OCI-LY7 (cell line): ENCODE data around the gene CENPX. TPM values are rescaled to one million over a fixed set of nuclear protein-coding genes. Genes with fewer than 3 reads are reported as not detected.

Source experiments
- BruUV-seq: library from RNA; stranded (reverse); fragments of 400-500 nt; replicated peaks from 2 replicates; lab custom pipeline; 2021; lab: Mats Ljungman, UMichigan
- CTCF ChIA-PET: fragments of 300-600 bp; sonication (Branson Sonifier 250); formaldehyde crosslinking; loops from one replicate; lab custom pipeline; 2022; ENCODE audit warnings: antibody characterized with exemption; ENCODE audit not compliant: unreplicated experiment; lab: Charles Lee
- POLR2A ChIA-PET: fragments of 300-600 bp; sonication (Branson Sonifier 250); formaldehyde crosslinking; loops from one replicate; lab custom pipeline; 2022; ENCODE audit warnings: antibody characterized with exemption; lab: Charles Lee
- DNase-seq: peaks from one replicate; pipeline ENCODE4 v3.0.0-alpha.2; 2015; ENCODE audit warnings: low spot score
- H2AFZ ChIP-seq: fragments of 200-600 bp; sonication (generic), shearing (Covaris generic); 2 replicates; pipeline ENCODE4 v1.6.1; 2014; ENCODE audit warnings: mild to moderate bottlenecking, antibody characterized with exemption, low read length, moderate library complexity
- H3K27ac ChIP-seq: fragments of 200-600 bp; sonication (generic); 2 replicates; pipeline ENCODE4 v1.5.1; 2014; ENCODE audit warnings: mixed run types, low read depth, mild to moderate bottlenecking, moderate library complexity, low read length, inconsistent platforms; ENCODE audit not compliant: poor library complexity, severe bottlenecking
- H3K36me3 ChIP-seq: fragments of 200-600 bp; sonication (generic); 2 replicates; pipeline ENCODE4 v1.6.1; 2014; ENCODE audit warnings: mild to moderate bottlenecking, antibody characterized with exemption, low read length, moderate library complexity, mixed read lengths; ENCODE audit not compliant: insufficient read depth
- H3K4me1 ChIP-seq: fragments of 200-600 bp; sonication (generic); 2 replicates; pipeline ENCODE4 v1.5.1; 2014; ENCODE audit warnings: mild to moderate bottlenecking, low read length; ENCODE audit not compliant: insufficient read depth, poor library complexity, severe bottlenecking
- H3K4me2 ChIP-seq: fragments of 200-600 bp; sonication (generic); 2 replicates; pipeline ENCODE4 v1.6.1; 2014; ENCODE audit warnings: mild to moderate bottlenecking, low read length
- H3K4me3 ChIP-seq: fragments of 200-600 bp; sonication (generic); 2 replicates; pipeline ENCODE4 v1.5.1; 2014; ENCODE audit warnings: mild to moderate bottlenecking, low read depth, low read length; ENCODE audit not compliant: poor library complexity, severe bottlenecking
- H3K79me2 ChIP-seq: fragments of 200-600 bp; sonication (generic); 2 replicates; pipeline ENCODE4 v1.6.1; 2016; ENCODE audit warnings: low read depth, mild to moderate bottlenecking, low read length, moderate library complexity, mixed read lengths; ENCODE audit not compliant: insufficient read depth
- H3K9me2 ChIP-seq: fragments of 200-600 bp; sonication (generic); 2 replicates; pipeline ENCODE4 v1.6.1; 2016; ENCODE audit warnings: mild to moderate bottlenecking, low read length, mixed read lengths; ENCODE audit not compliant: insufficient read depth
- H3K9me3 ChIP-seq: fragments of 200-600 bp; sonication (generic); 2 replicates; pipeline ENCODE4 v1.6.1; 2014; ENCODE audit warnings: mild to moderate bottlenecking, mixed run types, low read length, mixed read lengths
- H4K20me1 ChIP-seq: fragments of 200-600 bp; sonication (generic); 2 replicates; pipeline ENCODE4 v1.6.1; 2014; ENCODE audit warnings: mild to moderate bottlenecking, antibody characterized with exemption, low read length, moderate library complexity, mixed read lengths; ENCODE audit not compliant: insufficient read depth
- CTCF ChIP-seq: fragments of 200-600 bp; sonication (generic); conservative IDR thresholded peaks from 2 replicates; pipeline ENCODE4 v1.5.1; 2014; ENCODE audit warnings: mild to moderate bottlenecking, antibody characterized with exemption, low read length, moderate library complexity, mixed read lengths
- EZH2phosphoT487 ChIP-seq: fragments of 200-600 bp; sonication (generic); IDR thresholded peaks from 2 replicates; pipeline ENCODE4 v1.6.1; 2018; ENCODE audit warnings: low read depth, borderline replicate concordance, mild to moderate bottlenecking, mixed run types, antibody characterized with exemption, low read length, moderate library complexity, mixed read lengths
- intact Hi-C: fragments of 100-400 bp; cut with micrococcal nuclease; formaldehyde crosslinking; loops from one replicate; pipeline ENCODE4 v1.10.0; 2022; ENCODE audit not compliant: unreplicated experiment
- total RNA-seq, 2 experiments: library from RNA; depleted of rRNA in 1 of 2; stranded (reverse); fragments of >200 nt in 1 of 2; shearing (Covaris generic) in 1 of 2; gene quantifications; 2 replicates each; pipeline ENCODE4 v1.2.3, GENCODE V29; 2014 to 2022

Gene CENPX
- total RNA-seq, 2 experiments from 2014 or later: 130 to 251 TPM

- H3K9me3 ChIP-seq: no peaks in the 10 kb centered on the region
- BruUV-seq: no TSS peak
- peaks cover 9% of the 10 kb centered on the region for H3K4me1 ChIP-seq
- intact Hi-C loops: no loop called here
- TF ChIP-seq EZH2phosphoT487: no peak
- H2AFZ ChIP-seq: no peak overlapping the region
- POLR2A ChIA-PET: no interaction called here
- peaks cover 11% of the 10 kb centered on the region; the same call in 1 of the 2 replicates for H3K36me3 ChIP-seq
- DNase-seq: no peak
- CTCF ChIA-PET: no interaction called here
- no peak overlapping the region for H3K4me2 ChIP-seq
- H3K9me2 ChIP-seq: no peaks in the 10 kb centered on the region
- H3K4me3 ChIP-seq: no peak overlapping the region
- H4K20me1 ChIP-seq: no peaks in the 10 kb centered on the region
- H3K79me2 ChIP-seq: no peaks in the 10 kb centered on the region
- H3K27ac ChIP-seq: no peak overlapping the region
Observed at GRCh38 chr17:82015311-82015971, 7.2 kb downstream of the CENPX start.

GRCh38 chr17:82014971-82015310 is 7.7 kb downstream of the CENPX start:
- Histone ChIP-seq H3K4me1 (peaks cover 4% of the 10 kb centered on the region), H3K36me3 (peaks cover 11% of the 10 kb centered on the region; the same call in 1 of the 2 replicates), H3K9me3 (no peaks in the 10 kb centered on the region), H2AFZ (no peak overlapping the region), H3K9me2 (no peaks in the 10 kb centered on the region), H4K20me1 (no peaks in the 10 kb centered on the region), H3K4me2 (no peak overlapping the region), H3K4me3 (no peak overlapping the region), H3K27ac (no peak overlapping the region), H3K79me2 (no peaks in the 10 kb centered on the region)
- CTCF ChIA-PET: no interaction called here
- TF ChIP-seq CTCF (no peak), EZH2phosphoT487 (no peak)
- DNase-seq: no peak
- POLR2A ChIA-PET: no interaction called here
- no TSS peak for BruUV-seq
- intact Hi-C loops: no loop called here

- Histone ChIP-seq H3K4me2 (no peak overlapping the region), H4K20me1 (no peaks in the 10 kb centered on the region), H3K4me3 (no peak overlapping the region), H3K27ac (no peak overlapping the region), H3K9me2 (no peaks in the 10 kb centered on the region), H3K4me1 (no peaks in the 10 kb centered on the region), H2AFZ (no peak overlapping the region), H3K9me3 (no peaks in the 10 kb centered on the region), H3K36me3 (peaks cover 11% of the 10 kb centered on the region; the same call in 1 of the 2 replicates), H3K79me2 (no peaks in the 10 kb centered on the region)
- intact Hi-C loops: no loop called here
- no TSS peak for BruUV-seq
- TF ChIP-seq EZH2phosphoT487: no peak
- TF ChIP-seq CTCF: no peak
- POLR2A ChIA-PET: no interaction called here
- CTCF ChIA-PET: no interaction called here
- no peak for DNase-seq
Observed at GRCh38 chr17:82014432-82014831, 8.2 kb downstream of the CENPX start.
